ENCODE results near the gene MASP2. TPM values are rescaled to one million over a fixed set of nuclear protein-coding genes. Genes with fewer than 3 reads are reported as not detected.
A peak's percentile ranks its signal among the peaks of the same experiment; 100 is the strongest.

MASP2 gene
- total and polyA plus RNA-seq, 2 of the 8 experiments (the other 6 are each of a cell fraction or from before 2014, with no cell fraction given), result 0.54 to 1.2 TPM

- Histone ChIP-seq H3K4me1 (replicated peaks in 1 of 4; ENCODE audit: control insufficient read depth in 3 of 4, insufficient read depth in 4 of 4, low read length in 3 of 4) (peaks cover 0 to 12% (median 3%) of the 10 kb centered on the region in 4 experiments; a peak in 4 of 7 replicates), H3K27ac (ENCODE audit: low read depth, low read length) (no peak overlapping the region), H2BK15ac (ENCODE audit: low read length) (no peak overlapping the region), H3K4me2 (ENCODE audit: insufficient read depth in 1 of 2, low read depth in 2 of 2, low read length in 2 of 2) (no peak overlapping the region), H3K4me3 (ENCODE audit: extremely low read depth in 1 of 4, insufficient read depth in 2 of 4, low read depth in 3 of 4, low read length in 4 of 4) (no peak overlapping the region), H2BK5ac (ENCODE audit: low read depth, low read length) (0 out of 2 replicates have a peak overlapping the region, but pooled peaks have one; percentile 12), H2BK120ac (replicated peaks; ENCODE audit: low read depth, low read length) (no peak overlapping the region), H4K91ac (replicated peaks; ENCODE audit: insufficient read length, low read length) (no peak overlapping the region), H2AK5ac (ENCODE audit: low read depth, low read length) (no peak overlapping the region), H3K18ac (ENCODE audit: extremely low read depth, low read length) (no peak overlapping the region), H3K56ac (replicated peaks; ENCODE audit: insufficient read length, low read depth, low read length) (no peak overlapping the region), H3K14ac (ENCODE audit: insufficient read length) (no peak overlapping the region), H4K20me1 (replicated peaks in 1 of 2; ENCODE audit: control insufficient read depth in 1 of 2, insufficient read depth in 2 of 2, low read length in 2 of 2) (peaks cover 0 to 5% of the 10 kb centered on the region in 2 experiments), H3K23me2 (ENCODE audit: low read depth, low read length) (peaks cover 14% of the 10 kb centered on the region), H2BK20ac (ENCODE audit: low read length) (no peak overlapping the region), H3K36me3 (ENCODE audit: control insufficient read depth in 2 of 4, insufficient read depth in 4 of 4, low read length in 3 of 4) (peaks cover 9 to 30% (median 24%) of the 10 kb centered on the region in 4 experiments), H3K79me2 (ENCODE audit: control insufficient read depth in 1 of 2, insufficient read depth in 2 of 2, low read length in 2 of 2) (peaks cover 0 to 16% of the 10 kb centered on the region in 2 experiments; a peak in 2 of 4 replicates), H3K4ac (replicated peaks; ENCODE audit: insufficient read length, low read depth, low read length) (no peak overlapping the region), H4K8ac (ENCODE audit: extremely low read depth, insufficient read depth, low read length) (no peak overlapping the region), H2BK12ac (ENCODE audit: low read depth, low read length) (no peak overlapping the region), H3K9me3 (ENCODE audit: insufficient read depth in 2 of 2, low read depth in 1 of 2, low read length in 1 of 2) (no peaks in the 10 kb centered on the region), H3K9ac (replicated peaks in 1 of 4; ENCODE audit: extremely low read depth in 1 of 4, low read depth in 3 of 4, low read length in 3 of 4) (no peak overlapping the region), H3K23ac (ENCODE audit: insufficient read length) (no peak overlapping the region), H4K5ac (ENCODE audit: insufficient read length, low read depth, low read length) (no peak overlapping the region), H2AFZ (ENCODE audit: low read length) (no peak overlapping the region), H3K27me3 (replicated peaks in 1 of 4; ENCODE audit: control insufficient read depth in 3 of 4, extremely low read depth in 1 of 4, insufficient read depth in 3 of 4, low read length in 3 of 4) (no peaks in the 10 kb centered on the region; a peak in 1 of 7 replicates), H3K79me1 (ENCODE audit: low read depth, low read length) (peaks cover 9% of the 10 kb centered on the region)
- ChIA-PET CTCF (ENCODE audit: partially characterized antibody) (interaction anchor here (0.6 to 8.6 kb wide), 6 partner anchors 10 to 620 kb away, joined by 3 to 115 read pairs (median 4); no protein-coding TSS in a partner anchor), POLR2A (ENCODE audit: partially characterized antibody) (interaction anchor here (0.8 to 6.5 kb wide), 5 partner anchors 11 to 88 kb away, joined by 3 to 44 read pairs (median 7); no protein-coding TSS in a partner anchor)
- 95% methylated on average over 3 of the region's 3 CpGs; no CpG with 5 or more reads in 1 of the 2 experiments for WGBS, 2 experiments (ENCODE audit: extremely low coverage in 1 of 2, insufficient coverage in 1 of 2, insufficient read length in 1 of 2, insufficient replicate concordance in 2 of 2, low coverage in 1 of 2, low lambda C conversion rate in 2 of 2, missing lambda C conversion rate in 1 of 2)
- FAIRE-seq, result no peak
- no peak for DNase-seq (ENCODE audit: low read depth in 1 of 2, low spot score in 2 of 2)
- TF ChIP-seq RXRA (IDR thresholded peaks at IDR 0.05; ENCODE audit: insufficient read depth, low read depth, low read length) (no peak), CTBP2 (IDR thresholded peaks at IDR 0.05; ENCODE audit: borderline replicate concordance, insufficient read depth, insufficient read length, low read length) (no peak), ZNF274 (IDR thresholded peaks at IDR 0.05; ENCODE audit: borderline replicate concordance, extremely low read depth, low read length) (no peak), SRF (IDR thresholded peaks at IDR 0.05; ENCODE audit: low read depth, low read length) (no peak), CBX5 (IDR thresholded peaks at IDR 0.05; ENCODE audit: low read depth, low read length) (no peak), RAD21 (IDR thresholded peaks at IDR 0.05 in 1 of 2, conservative IDR thresholded peaks at IDR 0.05 in 1 of 2; ENCODE audit: low read depth in 2 of 2, low read length in 2 of 2) (no peak), CHD1 (IDR thresholded peaks at IDR 0.05; ENCODE audit: low read depth, low read length) (no peak)
Measured at GRCh38 chr1:11062965-11063401, 15.9 kb upstream of the MASP2 start.
